ENCODE results near the gene SFXN1. TPM values are rescaled to one million over a fixed set of nuclear protein-coding genes. Genes with fewer than 3 reads are reported as not detected.

Gene SFXN1
- total and polyA plus RNA-seq, 9 of the 15 experiments (the other 6 are each of a cell fraction or from before 2014, with no cell fraction given) = 31.8 to 261 (median 113) TPM

GRCh38 chr5:175464942-175465233, 13.5 kb upstream of the SFXN1 start:
- ChIA-PET POLR2A (interaction anchor here (1.0 to 1.4 kb wide), 3 partner anchors 12 to 15 kb away, joined by 3 to 6 read pairs (median 4); partner anchors contain the start of gene SFXN1), CTCF (ENCODE audit: low intra/inter-chr PET ratio) (no interaction called here)
- intact Hi-C loops (cut with micrococcal nuclease) (loop anchor here (5.0 kb wide), 1 partner anchor 513 kb away; no protein-coding TSS in a partner anchor), in situ Hi-C loops (cut with MboI) (no loop called here)
- Histone ChIP-seq H3K9me1 (ENCODE audit: control insufficient read depth, insufficient read depth, low read length) (no peaks in the 10 kb centered on the region), H3K27me3 (ENCODE audit: control insufficient read depth in 2 of 2, insufficient read depth in 2 of 2, low read length in 2 of 2) (peaks cover 16 to 43% of the 10 kb centered on the region in 2 experiments), H2AFZ (ENCODE audit: low read depth, low read length) (no peak overlapping the region), H3K4me1 (replicated peaks in 1 of 2; ENCODE audit: control insufficient read depth in 2 of 2, insufficient read depth in 2 of 2, low read length in 2 of 2) (no peaks in the 10 kb centered on the region), H3K9me3 (replicated peaks; ENCODE audit: control insufficient read depth, insufficient read depth, low read depth, low read length) (no peaks in the 10 kb centered on the region), H3K9ac (ENCODE audit: insufficient read depth in 1 of 2, low read depth in 2 of 2, low read length in 2 of 2) (no peak overlapping the region), H4K20me1 (replicated peaks; ENCODE audit: control insufficient read depth, insufficient read depth, low read length) (no peaks in the 10 kb centered on the region), H3K36me3 (ENCODE audit: control insufficient read depth, insufficient read depth, low read length) (no peaks in the 10 kb centered on the region), H3K4me2 (ENCODE audit: insufficient read depth, low read length) (no peak overlapping the region), H3K27ac (ENCODE audit: extremely low read depth, low read depth, low read length) (no peak overlapping the region), H3K79me2 (ENCODE audit: control insufficient read depth, insufficient read depth, low read length) (no peaks in the 10 kb centered on the region), H3K4me3 (no peak overlapping the region)
- 0% methylated on average over 3 of the region's 3 CpGs for WGBS (ENCODE audit: insufficient coverage, low coverage, missing lambda C conversion rate)
- no peak for FAIRE-seq
- BruUV-seq (replicated peaks) = no TSS peak
- no peak for ATAC-seq
- DNase-seq (ENCODE audit: extremely low read depth in 1 of 4, low spot score in 3 of 4) = no peak
- TF ChIP-seq LARP7 (IDR thresholded peaks at IDR 0.05) (no peak), ZNF347 (CRISPR knock-in tag; IDR thresholded peaks at IDR 0.05; ENCODE audit: low read depth) (no peak), WHSC1 (IDR thresholded peaks at IDR 0.05; ENCODE audit: low read length) (no peak), KDM2B (CRISPR knock-in tag; IDR thresholded peaks at IDR 0.05) (no peak), PRMT5 (CRISPR knock-in tag; IDR thresholded peaks at IDR 0.05) (no peak), CHCHD3 (CRISPR knock-in tag; IDR thresholded peaks at IDR 0.05) (no peak)

- peaks cover 16 to 47% of the 10 kb centered on the region in 2 experiments for H3K27me3 ChIP-seq (ENCODE audit: control insufficient read depth in 2 of 2, insufficient read depth in 2 of 2, low read length in 2 of 2)
- DNase-seq (ENCODE audit: extremely low read depth in 1 of 4, low spot score in 3 of 4) (no peak), ATAC-seq (no peak), FAIRE-seq (no peak)
- no peaks in the 10 kb centered on the region for H3K9me3 ChIP-seq (replicated peaks; ENCODE audit: control insufficient read depth, insufficient read depth, low read depth, low read length)
- no peak overlapping the region for H2AFZ ChIP-seq (ENCODE audit: low read depth, low read length)
- no peak overlapping the region for H3K4me3 ChIP-seq
- no peaks in the 10 kb centered on the region for H3K36me3 ChIP-seq (ENCODE audit: control insufficient read depth, insufficient read depth, low read length)
- H3K4me1 ChIP-seq (replicated peaks in 1 of 2; ENCODE audit: control insufficient read depth in 2 of 2, insufficient read depth in 2 of 2, low read length in 2 of 2) = no peaks in the 10 kb centered on the region
- in situ Hi-C loops (cut with MboI) (no loop called here), intact Hi-C loops (cut with micrococcal nuclease) (no loop called here)
- no peak overlapping the region for H3K4me2 ChIP-seq (ENCODE audit: insufficient read depth, low read length)
- WGBS (ENCODE audit: insufficient coverage, low coverage, missing lambda C conversion rate) = 0% methylated on average over 3 of the region's 3 CpGs
- ChIA-PET CTCF (ENCODE audit: low intra/inter-chr PET ratio) (no interaction called here), POLR2A (interaction anchor here (1.0 to 1.4 kb wide), 3 partner anchors 13 to 15 kb away, joined by 3 to 6 read pairs (median 4); partner anchors contain the start of gene SFXN1)
- H3K9ac ChIP-seq (ENCODE audit: insufficient read depth in 1 of 2, low read depth in 2 of 2, low read length in 2 of 2) = no peak overlapping the region
- BruUV-seq (replicated peaks) = no TSS peak
- H3K9me1 ChIP-seq (ENCODE audit: control insufficient read depth, insufficient read depth, low read length) = no peaks in the 10 kb centered on the region
- H4K20me1 ChIP-seq (replicated peaks; ENCODE audit: control insufficient read depth, insufficient read depth, low read length) = no peaks in the 10 kb centered on the region
- no peaks in the 10 kb centered on the region for H3K79me2 ChIP-seq (ENCODE audit: control insufficient read depth, insufficient read depth, low read length)
- H3K27ac ChIP-seq (ENCODE audit: extremely low read depth, low read depth, low read length) = no peak overlapping the region
- no peak for TF ChIP-seq ZNF408 (CRISPR knock-in tag; IDR thresholded peaks at IDR 0.05; ENCODE audit: low read depth)
- TF ChIP-seq SLC30A9 (CRISPR knock-in tag; IDR thresholded peaks at IDR 0.05) = no peak
- no peak for TF ChIP-seq ZNF121 (CRISPR knock-in tag; conservative IDR thresholded peaks at IDR 0.05)
- peak; percentile 90 for TF ChIP-seq ZNF239 (CRISPR knock-in tag; IDR thresholded peaks at IDR 0.05)
- no peak for TF ChIP-seq HMBOX1 (IDR thresholded peaks at IDR 0.05)
- no peak for TF ChIP-seq ZNF232 (CRISPR knock-in tag; IDR thresholded peaks at IDR 0.05)
- peak; percentile 74 for TF ChIP-seq ZNF146 (CRISPR knock-in tag; IDR thresholded peaks at IDR 0.05; ENCODE audit: unreplicated experiment)
Measured at GRCh38 chr5:175465282-175465681, 13.1 kb upstream of the SFXN1 start.

All from K562 (cell line).